DMS79 (cell line): ENCODE results near the gene HIVEP3.
"Not testable (repeated sequence)": the region's sequence is repeated elsewhere in the genome, so short reads cannot be mapped to it uniquely, and the experiment has no call there.

Experiments used
- DNase-seq: peaks from one replicate; lab custom pipeline; 2025; lab: John Stamatoyannopoulos, UW

HIVEP3 gene

DNA sequence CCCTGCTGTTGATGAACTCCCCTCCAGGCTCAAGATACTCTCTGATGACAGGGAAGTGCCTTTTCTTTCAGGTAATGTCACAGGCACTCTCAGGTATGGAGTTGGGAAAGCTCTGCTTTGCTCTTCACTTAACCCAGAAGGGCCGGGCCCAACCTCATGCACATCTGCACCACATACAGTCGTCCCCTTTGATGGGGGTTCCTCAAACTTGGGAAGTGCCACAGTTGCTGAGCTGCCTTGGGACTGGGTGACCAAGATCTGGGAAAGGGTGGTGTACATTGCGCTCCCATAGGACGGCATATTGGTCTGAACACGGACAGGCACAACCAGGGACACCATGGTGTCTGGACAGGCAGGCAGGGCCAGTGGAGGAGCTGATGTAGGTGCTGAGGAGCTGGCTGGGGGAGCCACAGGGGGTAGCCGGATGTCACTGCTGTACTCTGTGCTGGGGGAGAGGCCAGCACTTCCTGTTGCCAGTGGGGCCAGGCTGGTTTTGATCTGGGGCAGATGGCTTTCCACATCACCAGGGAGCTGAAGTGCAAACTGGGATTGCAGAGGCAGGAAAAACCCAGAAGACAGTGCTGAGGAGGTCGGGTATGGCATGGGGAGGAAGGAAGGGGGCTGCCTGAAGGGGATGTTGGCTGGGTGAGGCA, 338.1 kb downstream of the HIVEP3 start:
- no peak for DNase-seq

DNA sequence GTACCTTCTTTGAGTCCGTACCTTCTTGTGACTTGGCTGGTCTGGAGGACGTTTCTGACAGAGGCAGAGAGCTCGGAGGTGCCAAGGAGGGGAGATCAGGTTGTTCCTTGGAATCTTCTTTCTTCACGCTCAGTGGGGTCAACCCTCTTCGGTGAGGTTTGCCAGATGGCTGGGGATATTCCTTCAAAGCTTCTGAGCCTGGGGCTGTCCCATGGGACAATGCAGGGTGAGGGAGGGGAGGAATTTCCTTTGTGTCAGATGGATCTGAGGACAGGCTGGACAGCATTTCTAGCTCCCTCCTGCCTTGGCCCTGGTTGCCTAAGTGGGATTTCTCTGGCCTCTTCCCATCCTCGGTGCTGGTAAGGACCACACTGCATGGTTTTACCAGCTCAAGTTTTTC, 338.7 kb downstream of the HIVEP3 start:
- DNase-seq, result no peak

DNA sequence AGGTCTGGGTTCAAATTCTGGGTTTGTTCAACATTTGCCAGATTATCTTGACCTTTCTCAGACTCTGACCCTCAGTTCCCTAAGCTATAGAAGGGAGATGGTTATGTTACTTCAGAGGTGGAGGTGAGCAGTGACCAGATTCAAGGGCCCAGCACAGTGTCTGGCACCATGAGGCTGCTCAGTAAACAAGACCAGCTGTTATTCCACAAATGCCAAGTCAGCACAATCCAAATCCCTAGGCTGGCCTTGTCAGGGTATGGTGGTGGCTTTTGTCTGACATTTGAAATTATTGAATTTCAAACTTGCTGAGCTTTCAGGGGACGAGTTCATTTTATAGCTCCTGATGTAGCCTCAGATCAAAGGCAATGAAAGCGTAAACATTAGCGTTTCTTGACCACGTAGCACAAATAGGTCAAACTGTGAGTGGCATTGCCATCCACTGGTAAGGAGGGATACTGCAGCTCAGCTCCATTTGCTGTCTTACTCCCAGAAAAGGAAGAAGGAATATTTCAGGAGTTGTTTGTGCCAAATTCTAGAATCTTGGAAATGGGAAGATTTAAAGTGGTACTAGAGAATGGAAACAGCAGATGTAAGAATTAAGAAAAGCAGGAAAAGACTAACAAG, 339.9 kb downstream of the HIVEP3 start:
- DNase-seq, result no peak

DNA sequence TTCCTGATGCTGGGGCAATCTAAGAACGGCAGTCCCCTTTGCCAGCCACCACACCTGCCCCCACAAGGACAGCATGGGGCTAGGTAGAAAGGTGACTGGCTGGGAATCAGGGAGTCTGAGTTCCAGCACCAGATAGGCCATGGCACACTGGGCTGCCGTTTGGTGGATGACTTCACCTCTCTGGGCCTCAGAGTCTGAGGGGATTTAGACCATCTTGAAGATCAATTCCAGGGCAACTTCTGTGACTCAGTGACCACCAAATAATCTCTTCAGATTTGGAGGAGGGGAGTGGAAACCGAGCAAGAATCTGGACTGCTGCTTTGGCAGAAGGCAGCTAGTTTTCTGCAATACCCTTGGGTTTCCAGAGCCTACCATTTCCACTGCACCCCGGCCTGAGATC, 342.1 kb downstream of the HIVEP3 start:
- DNase-seq, result no peak

DNA sequence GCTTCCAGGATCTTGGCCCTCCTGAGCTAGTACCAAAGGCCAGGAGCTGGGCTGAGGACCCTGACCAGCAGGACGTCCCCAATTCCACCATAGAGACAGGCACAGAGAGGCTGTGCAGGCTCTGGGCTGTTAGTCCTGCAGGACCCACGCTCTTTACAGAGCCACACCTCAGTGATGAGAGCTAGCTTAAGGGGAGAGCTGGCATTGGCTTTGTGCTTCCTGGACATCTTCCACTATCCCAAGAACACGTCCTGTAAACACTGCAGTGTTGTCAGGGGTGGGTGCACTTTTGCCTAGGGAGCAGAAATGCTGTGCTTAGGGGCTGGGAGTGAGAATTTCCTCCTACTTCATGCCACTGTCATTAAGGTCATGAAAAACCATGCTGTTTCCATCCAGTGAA, 342.5 kb downstream of the HIVEP3 start:
- no peak for DNase-seq

DNA sequence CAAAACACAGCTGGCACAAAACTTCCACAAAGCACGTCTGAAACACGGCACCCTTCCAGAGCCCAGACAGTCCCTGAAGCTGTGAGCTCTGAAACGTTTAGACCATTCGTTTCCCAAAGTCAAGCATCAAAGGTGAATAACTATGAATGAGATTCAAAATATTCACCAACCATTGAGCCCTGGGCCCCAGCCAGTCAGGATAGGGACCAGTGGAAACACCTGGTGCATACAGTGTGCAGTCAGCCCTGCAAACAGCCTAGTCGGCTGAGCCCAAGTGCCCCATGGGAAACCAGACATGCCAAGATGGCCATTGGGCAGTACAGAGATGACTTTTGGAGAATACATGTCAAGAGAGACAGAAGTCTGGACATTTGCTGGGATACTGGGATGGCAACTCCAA, 343.9 kb downstream of the HIVEP3 start:
- no peak for DNase-seq

DNA sequence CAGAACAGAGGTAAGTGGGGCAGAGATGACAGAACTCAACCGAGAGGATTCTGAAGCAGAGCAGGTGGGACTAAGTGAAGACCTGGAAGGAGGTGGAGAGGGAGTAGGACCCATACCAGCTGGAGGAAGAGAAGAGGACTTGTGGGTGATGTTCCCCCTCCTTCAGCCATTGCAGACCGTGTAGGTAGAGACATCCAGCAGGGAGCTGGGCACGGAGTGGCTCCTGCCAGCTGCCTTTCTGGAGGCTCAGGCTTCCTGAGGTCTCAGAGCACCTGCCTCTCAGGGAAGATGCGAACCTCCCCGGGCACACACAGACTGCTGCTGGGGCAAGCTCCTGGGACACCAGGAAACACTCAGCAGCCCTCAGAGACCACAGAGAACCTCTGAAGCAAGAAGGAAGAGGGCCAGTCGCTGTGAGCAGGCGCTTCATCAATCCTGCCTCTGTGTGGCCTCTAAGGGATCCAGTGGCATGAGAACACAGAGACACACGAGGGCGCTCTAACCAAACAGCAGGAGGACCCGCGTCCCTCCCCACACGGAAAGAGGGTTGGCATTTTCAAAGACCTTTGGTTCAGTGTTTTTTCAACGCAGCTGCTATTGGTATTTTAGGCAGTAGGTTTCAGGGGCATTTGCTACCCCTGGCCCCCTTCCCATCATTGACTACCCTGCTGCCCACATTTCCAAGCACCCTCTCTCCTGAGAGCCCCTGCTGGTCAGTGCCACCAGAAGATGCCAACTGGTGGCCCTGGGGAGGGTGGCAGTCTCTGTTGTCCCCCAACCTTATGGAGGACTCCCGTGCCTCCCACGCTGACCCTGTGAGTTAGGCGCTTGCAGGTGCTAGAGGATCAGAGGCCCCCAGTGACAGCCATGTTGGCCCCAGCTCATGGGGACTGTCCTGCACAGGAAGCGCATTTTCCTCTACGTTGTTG, 344.7 kb downstream of the HIVEP3 start:
- peak; percentile 93 for DNase-seq

DNA sequence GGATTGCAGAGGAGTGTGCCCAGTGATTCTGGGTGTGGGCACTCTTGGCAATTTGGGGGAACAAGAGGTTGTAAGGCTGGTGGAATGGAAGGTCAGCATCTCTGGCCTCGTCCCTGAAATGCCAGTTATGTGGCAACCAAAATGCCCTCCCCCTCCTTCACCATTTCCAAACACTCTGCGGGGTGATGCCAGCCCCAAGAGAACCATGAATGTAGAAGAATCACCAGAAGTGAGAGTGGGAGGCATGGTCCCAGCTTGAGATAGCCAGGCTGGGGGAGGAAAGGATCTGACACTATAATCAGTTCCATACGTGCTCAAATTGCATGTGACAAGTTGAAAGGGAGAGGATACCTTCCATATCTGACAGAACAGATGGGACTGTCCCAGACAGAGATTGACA, 345.5 kb downstream of the HIVEP3 start:
- DNase-seq, result no peak

DNA sequence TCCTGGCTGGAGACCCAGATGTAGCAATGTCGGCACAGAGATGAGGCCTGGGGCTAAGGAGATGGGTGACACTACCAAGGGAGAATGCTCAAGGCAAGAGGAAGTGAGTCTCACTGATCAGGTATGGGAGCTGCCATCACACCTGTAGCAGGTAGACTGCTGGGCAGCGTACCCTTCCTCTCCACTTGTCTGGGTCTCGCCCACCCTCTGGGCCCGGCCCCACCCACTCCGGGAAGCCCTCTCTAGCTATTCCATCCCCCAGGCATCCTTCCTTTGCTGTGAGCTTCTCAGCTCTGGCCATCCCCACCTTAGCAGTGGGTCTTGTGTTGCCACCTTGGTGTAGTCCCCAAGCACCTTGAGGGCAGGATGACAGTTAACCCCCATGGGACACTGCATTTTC, 346.5 kb downstream of the HIVEP3 start:
- no peak for DNase-seq

DNA sequence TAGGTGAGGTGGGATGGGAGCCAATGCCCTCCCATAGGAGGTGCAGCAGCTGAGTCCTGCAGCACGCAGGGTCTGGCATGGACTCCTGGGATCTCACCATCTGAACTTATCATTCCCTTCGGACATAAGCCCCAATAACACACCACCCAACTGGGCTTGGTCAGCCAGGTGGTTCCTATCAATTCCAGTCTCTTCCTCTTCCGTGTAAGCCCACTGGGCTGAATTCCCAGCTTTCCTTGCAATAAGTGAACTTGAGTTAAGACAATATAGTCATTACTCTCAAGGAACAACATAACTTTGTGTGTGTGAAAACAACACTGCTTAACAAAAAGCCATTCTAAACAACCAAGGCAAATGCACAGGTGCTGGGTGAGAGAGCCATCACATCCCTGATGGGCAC, 347.7 kb downstream of the HIVEP3 start:
- DNase-seq, result no peak

DNA sequence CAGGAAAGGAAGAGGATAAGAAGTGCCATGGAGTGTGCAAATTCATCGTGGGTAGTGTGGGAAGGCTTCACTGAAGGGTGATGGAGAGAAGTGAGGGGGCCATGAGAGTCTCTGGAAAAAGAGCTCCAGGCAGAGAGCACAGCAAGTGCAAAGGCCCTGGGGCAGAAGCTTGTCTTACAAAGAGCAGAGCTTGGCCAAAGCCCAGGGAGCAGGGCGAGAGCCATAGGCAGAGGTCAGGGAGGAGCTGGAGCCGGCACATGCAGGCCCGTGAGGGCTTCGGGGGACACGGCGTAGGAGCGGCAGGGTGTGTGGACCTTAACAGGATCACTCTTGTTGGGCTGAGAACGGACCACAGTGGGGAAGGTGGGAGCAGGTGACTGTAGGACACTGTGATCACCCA, 350.5 kb downstream of the HIVEP3 start:
- DNase-seq, result no peak

DNA sequence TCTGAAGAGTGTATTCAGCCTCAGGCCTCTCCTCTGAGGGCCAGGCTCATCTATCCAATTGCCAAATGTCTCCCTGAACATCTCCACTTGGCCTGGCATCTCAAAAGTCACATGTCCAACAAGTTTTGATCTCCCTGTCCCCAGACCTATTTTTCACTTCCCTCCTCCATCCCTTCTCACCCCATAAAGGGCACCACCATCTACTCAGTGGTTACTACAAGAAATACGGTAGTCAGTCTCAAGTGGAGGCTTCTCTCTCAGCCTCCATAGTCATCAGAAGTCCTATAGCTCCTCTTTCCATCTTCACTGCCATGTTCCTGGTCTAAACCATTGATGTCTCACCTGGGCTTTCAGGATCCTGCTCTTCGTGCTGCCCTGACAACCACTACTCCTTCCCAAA, 351.8 kb downstream of the HIVEP3 start:
- no peak for DNase-seq

DNA sequence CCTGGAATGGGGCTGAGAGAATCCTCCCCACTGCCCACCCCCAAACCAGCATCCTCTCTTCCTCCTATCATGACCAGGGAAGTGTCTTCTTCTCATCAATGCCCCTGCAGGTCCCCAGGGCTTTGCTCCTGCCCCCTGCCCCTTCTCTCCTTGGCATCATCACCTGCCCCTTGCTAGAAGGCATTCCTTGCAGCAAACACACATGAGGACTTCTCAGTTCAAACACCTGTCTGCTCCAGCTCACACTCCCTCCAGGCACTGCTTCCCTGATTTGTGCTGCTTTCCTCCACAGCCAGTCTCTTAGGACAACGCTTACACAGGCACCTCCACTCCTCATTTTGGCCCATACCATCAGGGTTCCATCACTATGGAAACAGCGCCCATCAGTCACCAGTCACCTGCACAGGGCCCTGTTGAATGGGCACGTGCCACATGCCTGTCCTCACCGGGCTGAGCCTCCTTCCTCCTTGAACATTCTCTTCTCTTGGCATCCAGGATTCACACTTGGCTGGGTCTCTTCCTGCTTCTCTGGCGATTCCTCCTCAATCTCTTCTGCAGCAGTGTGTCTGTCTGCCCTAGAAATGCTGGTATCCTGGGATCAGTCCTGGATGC, 352.3 kb downstream of the HIVEP3 start:
- DNase-seq, result no peak

DNA sequence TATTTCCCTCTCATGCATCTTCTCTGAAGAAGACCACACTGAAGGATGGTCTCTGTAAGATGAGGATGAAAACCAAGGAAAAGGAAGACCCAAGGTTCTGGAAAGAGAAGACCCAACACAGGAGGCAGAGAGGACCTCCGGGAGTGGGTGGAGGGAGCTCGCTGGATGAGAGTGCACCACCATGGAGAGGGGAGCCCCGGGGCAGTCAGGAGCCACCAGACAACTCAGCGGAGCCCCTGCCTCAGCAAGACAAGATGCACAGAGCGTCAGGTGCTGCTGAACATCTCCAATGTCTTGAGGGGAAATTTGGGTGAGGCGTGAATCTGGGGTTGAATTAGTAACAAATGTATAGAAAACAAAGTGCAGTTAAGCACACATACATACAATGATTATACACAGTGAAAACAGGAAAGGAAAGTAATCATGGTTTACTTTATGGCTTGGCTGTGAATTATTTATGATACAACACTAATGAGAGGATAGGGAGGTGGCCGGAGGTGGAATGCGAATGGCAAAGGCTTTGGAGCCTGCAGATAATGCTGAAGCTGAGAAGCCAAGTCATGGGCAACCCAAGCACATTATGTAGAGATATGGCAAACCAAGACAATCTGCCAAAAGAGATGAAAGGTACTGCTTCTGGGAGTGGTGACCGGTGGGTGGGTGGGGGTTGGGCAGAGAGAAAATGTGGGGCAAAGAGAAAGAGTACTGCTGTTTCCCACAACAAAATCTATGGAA, 353.8 kb downstream of the HIVEP3 start:
- no peak for DNase-seq

DNA sequence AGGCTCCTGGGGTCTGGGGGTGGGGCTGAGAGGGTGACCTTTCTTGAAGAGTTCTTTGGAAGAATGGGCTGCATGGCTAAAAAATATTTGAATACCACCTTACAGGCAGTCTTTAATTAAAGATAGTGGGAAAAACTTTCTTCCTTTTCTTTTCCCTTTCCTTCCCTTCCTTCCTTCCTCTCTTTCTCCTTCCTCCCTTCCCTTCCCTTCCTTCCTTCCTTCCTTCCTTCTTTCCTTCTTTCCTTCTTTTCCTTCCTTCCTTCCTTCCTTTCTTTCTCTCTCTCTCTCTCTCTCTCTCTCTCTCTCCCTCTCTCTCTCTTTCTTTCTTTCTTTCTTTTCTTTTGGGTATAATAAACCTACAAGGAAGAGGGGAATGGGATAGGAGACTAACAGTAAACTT, 356.4 kb downstream of the HIVEP3 start:
- DNase-seq, result no peak

DNA sequence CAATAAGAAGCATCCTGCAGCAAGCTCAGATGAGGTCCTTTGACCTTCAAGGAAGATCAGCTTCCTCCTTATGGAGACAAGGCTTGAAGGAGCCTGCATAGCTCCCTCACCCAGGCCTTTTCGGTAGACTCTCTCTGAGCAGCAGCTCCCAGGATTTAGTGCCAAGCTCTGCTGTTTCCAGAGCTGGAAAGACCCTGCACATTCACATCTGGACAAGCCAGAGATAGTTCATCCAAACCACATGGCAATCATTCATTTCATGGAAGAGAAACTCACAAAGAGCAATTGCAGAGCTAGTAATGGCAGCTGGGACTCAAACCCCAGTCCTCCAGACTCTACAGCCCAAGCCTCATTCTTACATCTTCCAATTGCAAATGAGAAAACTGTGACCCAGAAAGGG, 357.8 kb downstream of the HIVEP3 start:
- DNase-seq, result no peak

DNA sequence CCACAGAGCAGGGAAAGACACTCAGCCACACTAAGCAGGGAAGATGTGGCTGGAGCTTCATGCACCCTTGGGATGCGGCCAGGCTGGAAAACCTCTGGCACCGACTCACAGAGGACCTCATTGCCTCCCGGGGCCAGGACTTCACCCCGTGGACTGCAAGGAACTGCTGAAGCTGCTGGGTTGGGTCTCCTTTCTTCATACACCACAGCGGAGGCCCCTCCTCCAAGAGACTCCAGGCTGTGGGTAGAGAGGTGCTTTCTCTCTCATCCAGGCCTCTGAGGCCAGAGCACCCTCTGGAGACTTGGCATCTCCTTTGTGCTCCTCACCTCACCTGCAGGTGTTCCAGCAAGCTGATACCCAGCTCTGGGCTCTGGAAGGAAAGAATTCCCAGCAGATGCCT, 358.2 kb downstream of the HIVEP3 start:
- DNase-seq, result no peak

DNA sequence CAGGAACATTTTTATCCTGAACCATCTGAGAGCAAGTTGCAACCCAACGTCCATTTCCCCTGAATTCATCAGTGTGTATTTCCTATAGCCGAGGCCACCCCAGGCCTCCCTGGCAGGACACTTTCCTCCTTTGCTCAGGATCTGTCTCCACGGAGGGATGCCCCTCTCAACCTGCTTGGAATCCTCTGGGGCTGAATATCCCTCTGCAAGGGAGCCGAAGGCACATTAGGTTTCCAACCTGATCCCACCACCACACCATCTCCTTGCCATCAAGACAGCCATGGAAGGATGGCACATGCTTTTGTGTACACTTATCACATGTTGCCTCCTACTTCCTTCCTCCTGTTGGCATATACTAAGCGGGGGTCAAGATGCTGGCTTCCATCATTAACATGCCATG, 359.4 kb downstream of the HIVEP3 start:
- no peak for DNase-seq

DNA sequence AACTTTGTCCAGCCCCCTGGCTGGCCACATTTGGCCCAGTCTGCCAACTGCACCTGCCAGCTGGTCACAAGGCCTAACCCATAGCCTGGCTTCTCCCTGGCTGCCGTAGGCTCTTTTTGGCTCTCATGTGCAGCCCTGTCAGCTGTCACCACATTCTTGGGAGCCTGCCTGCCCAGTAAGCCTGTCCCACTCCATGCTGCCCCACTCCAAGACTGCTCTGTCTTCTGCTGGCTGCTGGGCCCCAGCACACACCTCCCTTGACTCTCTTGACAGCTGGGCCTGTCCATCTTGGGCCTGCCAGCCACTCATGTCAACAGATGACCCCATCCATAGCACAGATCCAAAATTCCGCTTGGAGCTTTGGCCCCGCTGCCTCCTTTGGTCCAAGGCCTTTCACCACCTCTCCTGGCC, 360.0 kb downstream of the HIVEP3 start:
- DNase-seq, result no peak

DNA sequence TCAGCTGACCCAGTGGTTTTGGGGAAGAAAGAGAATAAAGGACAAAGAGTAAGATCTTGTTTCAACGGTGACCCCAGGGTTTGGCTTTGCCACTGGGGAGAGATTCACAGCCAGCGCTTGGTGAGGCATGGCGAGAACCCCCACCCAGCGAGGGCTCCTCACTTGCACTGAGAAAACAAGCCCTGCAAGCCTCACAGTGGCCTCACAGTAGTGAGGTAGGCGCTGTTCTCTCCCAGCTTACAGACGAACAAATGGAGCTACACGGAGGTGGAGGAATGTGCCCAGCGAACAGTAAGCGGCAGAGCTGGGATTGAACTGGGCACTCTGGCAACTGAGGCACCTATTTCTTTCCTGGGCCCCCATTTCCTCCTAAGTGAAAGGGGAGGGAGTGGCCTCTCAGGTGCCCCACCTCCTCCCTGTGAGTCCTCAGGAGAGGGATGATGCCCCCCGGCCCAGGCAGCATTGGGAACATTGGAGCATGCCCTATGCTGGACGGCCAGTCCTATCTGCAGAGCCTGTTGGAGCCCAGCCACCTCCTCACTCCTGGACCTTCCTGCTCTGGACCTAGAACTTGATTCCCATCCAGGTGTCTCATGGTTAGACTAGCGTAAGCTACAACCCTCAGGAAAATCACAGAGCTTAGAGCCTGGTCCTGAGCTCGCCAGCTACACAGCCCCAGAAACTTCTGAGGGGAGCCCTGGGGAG, 360.8 kb downstream of the HIVEP3 start:
- no peak for DNase-seq

DNA sequence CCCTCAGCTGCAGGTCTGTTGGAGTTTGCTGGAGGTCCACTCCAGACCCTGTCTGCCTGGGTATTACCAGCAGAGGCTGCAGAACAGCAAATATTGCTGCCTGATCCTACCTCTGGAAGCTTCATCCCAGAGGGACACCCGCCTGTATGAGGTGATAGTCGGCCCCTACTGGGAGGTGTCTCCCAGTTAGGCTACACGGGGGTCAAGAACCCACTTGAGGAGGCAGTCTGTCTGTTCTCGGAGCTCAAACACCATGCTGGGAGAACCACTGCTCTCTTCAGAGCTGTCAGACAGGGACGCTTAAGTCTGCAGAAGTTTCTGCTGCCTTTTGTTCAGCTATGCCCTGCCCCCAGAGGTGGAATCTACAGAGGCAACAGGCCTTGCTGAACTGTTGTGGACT, 364.0 kb downstream of the HIVEP3 start:
- DNase-seq, result not testable (repeated sequence)
